GM19372 (cell line): Measurements from ENCODE around the gene TTPAL.

Experiments used
- ATAC-seq: cut with Tn5 transposase; IDR thresholded peaks from one replicate; pipeline ENCODE4 v1.9.1; 2021; ENCODE audit warnings: mild to moderate bottlenecking, low read depth, moderate library complexity; ENCODE audit not compliant: unreplicated experiment

TTPAL gene

GRCh38 chr20:44475694-44476560 lies at the start of gene TTPAL:
TSS of gene TTPAL (plus strand) at chr20:44475874. CDS start at chr20:44480000, 4,126 bp downstream.
- ATAC-seq, result peak; percentile 86

- ATAC-seq, result no peak
These were observed 49.8 kb upstream of the TTPAL start for GRCh38 chr20:44425923-44426322.

- ATAC-seq, result no peak
These were observed 48.5 kb upstream of the TTPAL start for GRCh38 chr20:44426879-44427790.

GRCh38 chr20:44427804-44428173 lies 47.9 kb upstream of the TTPAL start:
- ATAC-seq, result no peak

GRCh38 chr20:44428174-44429016 lies 47.3 kb upstream of the TTPAL start:
- no peak for ATAC-seq

GRCh38 chr20:44429017-44429339 lies 46.7 kb upstream of the TTPAL start:
- no peak for ATAC-seq

- no peak for ATAC-seq
These were observed 46.0 kb upstream of the TTPAL start for GRCh38 chr20:44429419-44430269.

GRCh38 chr20:44430270-44431065 lies 45.2 kb upstream of the TTPAL start:
- no peak for ATAC-seq

GRCh38 chr20:44431118-44431501 lies 44.6 kb upstream of the TTPAL start:
- ATAC-seq, result no peak

- no peak for ATAC-seq
These were observed 44.0 kb upstream of the TTPAL start for GRCh38 chr20:44431502-44432234.

GRCh38 chr20:44432618-44433577 lies 42.8 kb upstream of the TTPAL start:
- ATAC-seq, result no peak

GRCh38 chr20:44433751-44434538 lies 41.7 kb upstream of the TTPAL start:
- no peak for ATAC-seq

GRCh38 chr20:44435630-44436335 lies 39.9 kb upstream of the TTPAL start:
- ATAC-seq, result no peak

GRCh38 chr20:44436393-44436792 lies 39.3 kb upstream of the TTPAL start:
- ATAC-seq, result no peak

- ATAC-seq, result no peak
These were observed 38.2 kb upstream of the TTPAL start for GRCh38 chr20:44437497-44437896.

- no peak for ATAC-seq
These were observed 36.9 kb upstream of the TTPAL start for GRCh38 chr20:44438782-44439181.
